GM19025 (cell line): ENCODE measurements around the gene CD320.
"Not testable (repeated sequence)": the region's sequence is repeated elsewhere in the genome, so short reads cannot be mapped to it uniquely, and the experiment has no call there.

Experiments
- ATAC-seq: cut with Tn5 transposase; IDR thresholded peaks from one replicate; pipeline ENCODE4 v1.9.1; 2021; ENCODE audit warnings: mild to moderate bottlenecking, low read depth, moderate library complexity; ENCODE audit not compliant: unreplicated experiment

Gene CD320

DNA sequence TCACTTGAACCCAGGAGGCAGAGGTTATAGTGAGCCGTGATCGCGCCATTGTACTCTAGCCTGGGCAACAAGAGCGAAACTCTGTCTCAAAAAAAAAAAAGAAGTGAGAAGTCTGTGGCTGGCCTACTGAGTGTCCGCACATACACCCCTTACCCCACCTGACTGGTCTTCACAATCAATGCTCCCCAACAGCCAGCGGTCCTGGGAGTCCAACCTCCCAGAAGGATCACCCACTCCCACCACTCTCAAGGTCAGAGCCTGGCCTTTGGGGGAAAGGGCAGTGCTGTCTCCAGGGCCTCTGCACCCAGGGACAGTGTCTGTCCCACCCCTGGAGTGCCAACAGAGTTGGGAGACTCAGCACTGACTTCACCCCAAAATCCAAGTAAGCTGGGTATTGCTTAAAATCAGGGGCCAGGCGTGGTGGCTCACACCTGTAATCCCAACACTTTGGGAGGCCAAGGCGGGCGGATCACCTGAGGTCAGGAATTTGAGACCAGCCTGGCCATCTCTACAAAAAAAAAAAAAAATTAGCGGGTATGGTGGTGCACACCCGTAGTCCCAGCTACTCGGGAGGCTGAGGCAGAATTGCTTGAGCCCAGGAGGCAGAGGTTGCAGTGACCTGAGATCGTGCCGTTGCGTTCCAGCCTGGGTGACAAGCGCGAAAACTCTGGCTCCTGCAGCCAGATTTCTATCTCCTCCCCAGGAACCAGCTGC, 2.3 kb upstream of the CD320 start:
- ATAC-seq, result no peak

DNA sequence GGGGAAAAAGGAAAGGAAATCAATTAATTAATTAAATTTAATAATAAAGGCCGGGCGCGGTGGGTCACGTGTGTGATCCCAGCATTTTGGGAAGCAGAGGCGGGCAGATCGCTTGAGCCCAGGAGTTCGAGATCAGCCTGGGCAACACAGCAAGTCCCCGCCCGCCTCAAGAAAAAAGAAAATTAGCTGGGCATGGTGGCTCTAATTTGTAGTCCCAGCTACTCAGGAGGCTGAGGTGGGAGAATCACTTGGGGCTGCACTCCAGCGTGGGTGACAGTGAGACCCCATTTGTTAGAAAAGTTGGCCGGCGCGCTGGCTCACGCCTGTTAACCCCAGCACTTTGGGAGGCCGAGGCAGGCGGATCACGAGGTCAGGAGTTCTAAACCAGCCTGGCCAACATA, 733 bp upstream of the CD320 start:
- ATAC-seq, result no peak

DNA sequence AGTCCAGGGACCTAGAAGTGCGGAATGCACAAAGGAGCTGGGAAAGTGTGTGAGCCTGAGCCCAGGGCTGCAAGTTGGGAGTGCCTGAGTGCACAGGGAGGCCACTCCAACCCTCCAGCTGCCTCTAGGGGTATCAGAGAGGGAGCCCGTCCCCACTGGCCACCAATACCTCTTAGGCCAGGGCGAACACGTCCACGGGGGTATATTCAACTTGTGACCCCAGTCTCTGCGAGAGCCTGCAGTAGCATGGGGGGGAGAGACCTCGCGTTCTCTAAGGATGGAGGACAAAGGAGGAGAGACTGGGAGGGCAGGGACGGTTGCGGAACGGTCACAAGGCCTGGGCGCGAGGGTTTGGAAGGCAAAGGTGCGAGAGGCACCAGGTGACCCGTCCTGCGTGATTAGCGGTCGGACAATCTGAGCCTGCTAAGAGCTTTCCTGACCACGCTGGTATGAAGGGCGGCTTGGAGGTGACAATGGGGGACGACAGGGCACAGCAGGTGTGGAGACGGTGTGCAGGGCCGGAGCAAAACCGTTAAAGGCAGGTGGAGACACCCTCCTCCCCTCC, 676 bp downstream of the CD320 start:
- ATAC-seq, result no peak

DNA sequence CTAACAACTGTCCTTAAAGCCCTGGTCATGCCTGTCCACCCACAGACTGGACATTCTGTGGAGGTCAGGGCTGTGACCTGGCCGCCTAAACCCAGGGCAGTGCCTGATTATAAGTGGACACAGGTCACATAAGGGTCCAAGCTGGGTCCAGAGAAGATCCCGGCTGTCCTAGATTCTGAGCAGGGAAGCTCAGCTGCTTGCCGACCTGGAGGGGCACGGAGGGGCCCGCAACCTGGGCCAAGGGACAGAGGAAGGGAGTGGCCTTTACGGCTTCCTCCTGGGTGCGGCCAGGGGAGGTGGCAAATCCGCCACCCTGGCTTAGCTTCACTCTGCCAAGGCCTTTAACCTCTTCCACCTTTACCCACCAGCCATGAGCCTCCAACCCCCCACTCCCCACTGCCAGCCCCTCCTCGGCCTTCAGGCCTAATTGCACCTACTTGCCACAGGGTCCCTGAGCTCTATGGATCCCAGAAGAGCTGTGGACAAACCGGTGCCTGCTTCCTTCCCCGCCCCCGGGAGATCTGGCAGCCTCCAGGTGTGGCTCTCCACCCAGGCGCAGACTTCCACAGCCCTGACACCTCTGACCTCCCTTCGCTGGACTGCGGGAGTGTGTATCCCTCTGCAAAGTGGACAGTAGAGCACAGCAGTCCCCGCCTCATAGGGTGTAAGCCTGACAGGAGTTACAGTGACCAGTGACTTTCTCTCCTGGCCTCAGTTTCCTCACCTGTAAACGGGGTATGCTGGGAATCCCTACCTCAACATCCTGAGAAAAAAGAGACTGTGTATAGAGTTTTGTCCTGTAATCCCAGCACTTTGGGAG, 1.7 kb downstream of the CD320 start:
- no peak for ATAC-seq

DNA sequence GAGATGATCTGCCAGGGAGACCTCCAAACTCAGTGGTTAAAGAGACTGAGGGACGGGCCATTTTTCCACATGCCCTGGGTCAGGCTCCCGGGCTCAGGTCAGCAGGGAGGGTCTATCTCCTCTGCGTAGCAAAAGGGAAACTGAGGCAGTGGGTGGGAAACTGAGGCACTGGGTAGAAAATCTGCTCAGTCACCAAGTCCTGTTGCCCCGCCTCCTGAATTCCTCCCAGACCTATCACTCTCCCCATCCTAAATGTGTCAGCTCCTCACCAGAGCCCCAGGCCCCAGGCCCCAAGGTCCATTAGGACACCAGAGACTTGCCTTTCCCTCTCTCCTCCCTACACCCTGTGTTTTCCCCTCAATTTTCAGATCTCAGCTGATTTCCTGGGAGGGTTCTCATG, 2.4 kb downstream of the CD320 start:
- ATAC-seq, result no peak

DNA sequence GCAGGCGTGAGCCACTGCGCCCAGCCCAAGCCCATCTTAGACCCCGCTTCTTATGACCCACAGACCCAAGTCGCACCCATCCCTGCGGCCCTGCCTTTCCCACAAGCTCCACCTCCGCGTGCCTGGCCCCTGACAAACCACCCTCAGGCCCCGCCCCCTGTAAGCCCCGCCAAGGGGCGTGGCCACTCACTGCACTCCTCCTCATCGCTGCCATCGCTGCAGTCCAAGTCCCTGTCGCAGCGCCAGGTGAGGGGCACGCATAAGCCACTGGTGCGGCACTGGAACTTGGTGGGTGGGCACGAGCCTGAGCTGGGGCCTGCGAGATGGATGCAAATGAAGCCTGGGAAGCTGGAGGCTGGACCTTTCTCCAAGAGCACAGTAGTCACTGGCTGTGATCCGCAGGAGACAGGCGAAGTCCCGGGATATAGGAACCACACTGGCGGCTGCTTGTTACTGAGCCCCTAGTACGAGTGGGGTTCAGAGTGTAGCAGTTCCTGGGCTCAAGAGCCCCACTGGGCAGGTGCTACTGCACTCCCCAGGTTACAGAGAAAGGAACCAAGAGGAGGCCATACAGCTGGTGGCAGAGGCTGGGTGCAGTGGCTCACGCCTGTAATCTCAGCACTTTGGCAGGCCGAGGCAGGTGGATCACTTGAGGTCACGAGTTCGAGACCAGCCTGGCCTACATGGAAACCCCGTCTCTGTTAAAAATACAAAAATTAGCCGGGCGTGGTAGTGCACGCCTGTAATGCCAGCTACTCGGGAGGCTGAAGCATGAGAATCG, 3.1 kb downstream of the CD320 start:
- ATAC-seq, result no peak

DNA sequence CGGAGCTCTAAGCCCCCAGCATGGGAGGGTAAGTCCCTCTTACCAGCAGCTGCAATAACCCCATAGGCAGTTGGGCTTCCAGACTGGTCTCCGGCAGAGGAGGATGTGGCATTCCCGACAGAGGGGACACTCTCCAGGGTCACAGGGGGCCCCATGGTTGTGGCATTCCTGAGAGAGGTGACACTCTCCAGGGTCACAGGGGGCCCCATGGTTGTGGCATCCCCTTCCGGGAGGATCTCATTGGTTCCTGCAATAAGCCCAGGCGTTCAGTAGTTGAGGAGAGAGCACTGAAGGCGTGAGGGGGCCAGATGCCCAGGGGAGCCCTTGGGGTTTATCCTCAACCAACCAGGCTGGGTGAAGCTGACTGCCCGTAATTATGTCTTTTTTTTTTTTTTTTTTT, 5.4 kb downstream of the CD320 start:
- ATAC-seq, result no peak

DNA sequence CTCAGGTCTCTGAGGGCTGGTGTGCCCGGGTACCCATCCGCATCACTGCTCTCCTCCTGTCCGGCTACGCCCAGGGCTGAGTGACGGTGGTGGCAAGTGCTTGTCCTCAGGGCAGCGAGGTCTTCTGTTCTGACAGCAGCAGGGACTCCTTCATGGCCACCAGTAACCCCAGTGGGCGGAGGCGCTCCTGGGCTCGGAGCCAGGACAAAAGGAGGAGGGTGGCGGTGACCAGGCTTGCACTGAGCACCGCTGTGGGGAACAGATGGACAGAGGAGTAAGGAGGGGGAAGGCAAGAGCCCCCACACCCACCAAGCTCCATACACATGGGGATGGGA, 5.8 kb downstream of the CD320 start:
- ATAC-seq, result no peak

DNA sequence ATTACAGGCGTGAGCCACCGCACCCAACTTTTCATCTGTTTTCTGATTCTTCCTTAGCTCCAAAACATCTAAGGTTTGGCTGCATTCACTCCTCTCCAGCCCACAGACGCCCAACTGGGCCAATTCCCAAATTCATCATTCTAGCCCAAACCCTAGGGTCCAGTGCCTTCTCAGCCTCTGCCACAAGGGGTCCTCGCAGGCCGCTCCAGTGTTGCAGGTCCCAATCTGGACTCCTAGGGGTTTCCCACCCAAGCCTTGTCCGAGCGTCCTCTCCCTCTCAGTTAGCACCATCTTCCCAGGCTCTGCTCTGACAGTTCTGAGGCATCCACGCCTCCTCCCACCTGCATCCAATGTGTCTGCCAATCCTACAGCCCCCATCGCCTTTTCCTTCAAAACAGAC, 16.8 kb downstream of the CD320 start:
- not testable (repeated sequence) for ATAC-seq

DNA sequence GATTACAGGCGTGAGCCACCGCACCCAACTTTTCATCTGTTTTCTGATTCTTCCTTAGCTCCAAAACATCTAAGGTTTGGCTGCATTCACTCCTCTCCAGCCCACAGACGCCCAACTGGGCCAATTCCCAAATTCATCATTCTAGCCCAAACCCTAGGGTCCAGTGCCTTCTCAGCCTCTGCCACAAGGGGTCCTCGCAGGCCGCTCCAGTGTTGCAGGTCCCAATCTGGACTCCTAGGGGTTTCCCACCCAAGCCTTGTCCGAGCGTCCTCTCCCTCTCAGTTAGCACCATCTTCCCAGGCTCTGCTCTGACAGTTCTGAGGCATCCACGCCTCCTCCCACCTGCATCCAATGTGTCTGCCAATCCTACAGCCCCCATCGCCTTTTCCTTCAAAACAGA, 31.6 kb downstream of the CD320 start:
- not testable (repeated sequence) for ATAC-seq

DNA sequence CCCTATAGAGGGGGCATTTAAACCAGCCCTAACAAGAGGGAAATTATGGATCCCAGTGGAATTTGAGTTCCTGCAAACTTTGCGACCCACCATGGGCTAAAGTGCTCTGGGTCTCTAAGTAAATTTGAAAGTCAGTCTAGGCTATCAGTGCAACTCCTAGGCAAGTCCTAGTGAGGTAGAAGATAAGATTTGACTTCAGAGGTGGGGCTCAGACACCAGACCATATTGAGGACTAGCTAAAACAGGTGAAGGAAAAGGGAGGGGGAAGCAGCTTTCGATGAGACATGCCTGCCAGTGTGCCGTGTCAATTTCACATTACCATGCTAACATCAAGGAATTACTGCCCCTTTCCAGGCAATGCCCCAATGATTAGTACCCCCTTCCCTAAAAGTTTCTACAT, 38.4 kb downstream of the CD320 start:
- no peak for ATAC-seq

DNA sequence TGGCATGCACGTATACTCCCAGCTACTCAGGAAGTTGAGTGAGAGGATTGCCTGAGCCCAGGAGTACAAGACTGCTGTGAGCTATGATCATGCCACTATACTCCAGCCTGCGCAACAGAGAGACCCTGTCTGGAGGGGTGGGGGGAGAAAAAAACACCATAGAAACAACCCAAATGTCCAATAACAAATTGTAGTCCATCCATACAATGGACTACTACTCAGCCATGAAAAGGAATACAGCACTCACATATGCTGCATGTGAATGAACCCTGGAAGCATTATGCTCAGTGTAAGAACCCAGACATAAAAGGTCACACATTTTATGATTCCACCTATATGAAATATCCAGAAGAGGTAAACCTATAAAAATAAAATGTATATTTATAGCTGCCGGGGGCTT, 42.3 kb downstream of the CD320 start:
- no peak for ATAC-seq

DNA sequence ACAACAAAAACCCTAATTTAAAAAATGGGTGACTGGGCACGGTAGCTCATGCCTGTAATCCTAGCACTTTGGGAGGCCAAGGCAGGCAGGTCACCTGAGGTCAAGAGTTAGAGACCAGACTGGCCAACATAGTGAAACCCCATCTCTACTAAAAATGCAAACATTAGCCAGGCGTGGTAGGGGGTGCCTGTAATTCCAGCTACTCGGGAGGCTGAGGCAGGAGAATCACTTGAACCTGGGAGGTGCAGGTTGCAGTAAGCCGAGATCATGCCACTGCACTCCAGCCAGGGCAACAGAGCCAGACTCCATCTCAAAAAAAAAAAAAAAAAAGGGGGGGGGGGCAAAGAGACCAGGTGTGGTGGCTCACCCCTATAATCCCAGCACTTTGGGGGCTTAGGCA, 43.9 kb downstream of the CD320 start:
- ATAC-seq, result not testable (repeated sequence)

DNA sequence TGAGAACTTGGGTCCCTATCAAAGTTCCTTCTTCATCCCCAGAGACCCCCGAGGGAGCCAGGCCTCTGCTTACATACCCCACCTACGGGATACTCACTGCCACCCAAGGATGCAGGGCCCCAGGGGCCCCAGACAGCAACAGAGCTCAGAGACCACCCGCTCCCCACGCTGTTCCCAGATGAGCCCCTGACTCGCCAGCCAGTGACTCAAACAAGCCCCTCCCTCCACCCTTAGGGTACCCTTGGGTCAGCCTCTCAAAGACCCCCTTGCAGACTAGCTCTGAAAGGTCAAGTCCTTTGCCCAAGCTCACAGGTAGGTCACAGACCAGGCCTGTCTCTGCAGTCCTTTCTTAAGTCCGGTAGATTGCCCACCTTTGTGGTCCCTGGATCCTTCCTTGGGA, 45.7 kb downstream of the CD320 start:
- ATAC-seq, result no peak

DNA sequence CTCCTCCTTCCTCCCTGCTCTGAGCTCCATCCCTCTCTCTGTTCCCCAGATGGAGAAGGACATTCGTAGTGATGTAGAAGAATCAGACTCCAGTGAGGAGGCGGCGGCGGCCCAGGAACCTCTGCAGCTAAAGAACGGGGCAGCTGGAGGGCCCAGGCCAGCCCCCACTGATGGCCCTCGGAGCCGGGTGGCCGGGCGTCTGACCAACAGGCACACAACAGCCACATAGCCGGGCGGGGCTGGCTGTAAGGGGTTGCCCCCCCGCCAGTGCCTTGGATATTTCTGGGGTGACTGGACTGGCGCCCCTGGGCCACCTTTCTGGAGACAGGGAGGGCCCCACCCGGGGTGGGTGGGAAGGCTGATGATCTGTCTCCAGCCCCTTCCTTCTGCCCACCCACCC, 46.3 kb downstream of the CD320 start:
- no peak for ATAC-seq

DNA sequence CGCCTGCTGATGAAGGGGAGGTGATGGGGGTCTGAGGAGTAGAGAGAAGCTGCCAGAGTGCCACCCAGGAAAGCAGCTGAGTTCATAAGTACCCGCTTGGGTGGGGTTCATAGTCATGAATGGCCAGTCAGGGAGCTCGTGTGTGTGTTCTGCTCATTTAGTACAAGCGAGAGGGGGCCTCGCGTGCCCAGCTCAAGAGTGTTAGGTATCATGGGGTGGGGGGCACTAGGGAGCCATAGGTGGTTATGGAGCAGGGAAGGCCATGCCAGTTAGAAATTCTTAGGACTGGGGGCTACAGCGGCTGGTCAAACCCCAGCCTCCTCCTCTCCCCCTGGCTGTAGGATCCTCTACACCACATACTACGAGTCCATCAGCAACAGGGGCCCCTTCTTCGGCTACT, 46.8 kb downstream of the CD320 start:
- no peak for ATAC-seq

DNA sequence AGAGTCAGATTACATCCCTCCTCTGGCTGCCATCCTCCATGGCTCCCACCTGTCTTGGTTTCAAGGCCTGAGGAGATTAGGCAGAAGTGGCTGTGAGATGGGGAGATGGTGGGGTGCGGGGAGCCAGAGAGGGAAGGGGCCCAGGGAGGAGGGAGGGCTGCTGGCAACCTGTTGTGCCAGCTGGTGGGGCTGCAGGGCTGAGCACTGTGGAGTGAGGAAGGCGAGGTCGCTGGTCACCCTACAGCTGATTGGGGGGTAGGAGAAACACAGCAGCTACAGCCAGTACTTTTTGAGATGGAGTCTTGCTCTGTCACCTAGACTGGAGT, 48.3 kb downstream of the CD320 start:
- ATAC-seq, result no peak

DNA sequence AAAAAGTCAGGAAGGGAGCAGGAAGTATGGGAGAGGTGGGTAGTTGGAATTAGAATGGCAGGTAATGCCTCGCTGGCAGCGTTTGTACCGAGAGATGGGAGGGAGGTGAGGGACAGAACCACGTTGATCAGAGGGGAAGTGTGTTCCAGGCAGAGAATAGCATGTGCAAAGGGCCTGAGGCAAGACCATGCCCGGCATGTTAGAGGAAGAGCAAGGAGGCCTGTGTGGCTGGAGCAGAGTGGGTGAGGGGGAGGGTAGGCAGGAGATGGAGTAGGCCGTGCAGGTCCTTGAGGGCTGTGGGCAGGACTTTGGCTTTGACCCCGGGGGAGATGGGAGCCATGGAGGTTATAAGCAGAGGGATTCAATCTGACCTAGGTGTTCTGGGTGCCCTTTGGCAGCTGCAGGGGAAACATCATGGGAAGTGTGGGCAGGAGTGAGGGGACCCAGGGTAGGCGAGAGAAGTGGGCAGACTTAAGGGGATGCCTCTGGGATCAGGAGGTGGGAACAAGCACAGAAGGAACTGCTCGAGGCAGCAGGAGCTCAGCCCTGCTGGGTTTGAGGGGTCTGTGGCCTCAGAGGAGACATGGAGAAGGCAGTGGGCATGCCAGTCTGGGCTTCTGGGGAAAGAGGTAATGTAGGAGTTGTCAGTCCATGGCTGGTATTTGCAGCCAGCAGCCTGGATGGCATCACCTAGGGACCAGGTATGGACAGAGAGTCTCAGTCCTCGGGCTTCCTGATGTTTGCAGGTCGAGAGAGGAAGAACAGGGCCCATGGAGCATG, 48.8 kb downstream of the CD320 start:
- no peak for ATAC-seq

DNA sequence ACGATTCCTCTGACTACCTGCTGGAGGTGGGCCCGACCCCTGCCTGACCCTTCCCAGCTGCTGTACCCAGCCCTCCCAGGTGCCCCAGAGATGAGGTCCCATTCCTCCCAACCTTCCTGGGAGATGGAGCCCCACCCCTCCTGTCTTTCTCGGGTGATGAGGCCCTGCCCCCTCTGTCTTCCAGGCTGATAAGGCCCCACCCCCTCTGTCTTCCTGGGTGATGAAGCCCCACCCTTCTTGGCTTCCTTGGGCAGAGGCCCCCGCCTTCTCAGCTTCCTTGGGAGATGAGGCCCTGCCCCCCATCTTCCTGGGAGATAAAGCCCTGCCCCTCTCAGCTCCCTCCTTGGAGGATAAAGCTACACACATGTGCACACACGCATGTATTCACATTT, 51.1 kb downstream of the CD320 start:
- ATAC-seq, result no peak

DNA sequence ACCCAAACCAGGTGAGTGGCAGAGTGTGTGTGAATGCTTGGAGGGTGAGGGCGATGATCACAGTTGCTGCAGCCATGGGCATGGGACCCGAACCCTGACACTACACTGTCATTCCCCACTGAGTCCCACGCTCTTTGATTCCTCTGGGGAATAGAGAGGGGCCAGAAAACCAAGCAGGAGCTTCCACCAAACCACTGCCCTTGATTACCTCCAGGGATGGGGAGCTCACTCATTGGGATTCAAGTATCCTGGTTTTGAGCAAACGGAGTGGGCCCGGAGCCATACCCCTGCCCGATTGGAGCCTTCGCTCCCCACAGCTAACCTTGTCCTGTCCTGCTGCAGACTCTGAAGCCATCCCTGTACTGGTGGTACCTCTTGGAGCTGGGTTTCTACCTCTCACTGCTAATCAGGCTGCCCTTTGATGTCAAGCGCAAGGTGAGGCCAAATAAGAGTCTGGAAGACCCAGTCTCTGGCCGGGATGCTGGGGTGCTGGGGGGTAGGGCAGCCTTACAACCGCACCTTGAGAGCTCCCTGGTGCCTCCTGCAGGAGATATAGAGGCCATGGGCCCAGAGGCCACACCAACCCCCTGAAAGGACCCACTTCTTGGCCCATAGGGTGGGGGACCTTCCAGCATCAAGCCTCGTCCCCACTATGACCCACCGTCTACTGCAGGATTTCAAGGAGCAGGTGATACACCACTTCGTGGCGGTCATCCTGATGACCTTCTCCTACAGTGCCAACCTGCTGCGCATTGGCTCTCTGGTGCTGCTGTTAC, 51.7 kb downstream of the CD320 start:
- ATAC-seq, result no peak
